Stimulated activated CD4-positive, alpha-beta T cell treated with anti-CD3 and anti-CD28 coated beads, Interleukin-15, amount 100 ng/mL, for 48 hours (primary cell): ENCODE measurements around the gene NUTM2B.
"Not testable (repeated sequence)": the region's sequence is repeated elsewhere in the genome, so short reads cannot be mapped to it uniquely, and the experiment has no call there.

ENCODE experiments used
- DNase-seq, 2 donors: peaks; one replicate each; pipeline ENCODE4 v3.0.0-alpha.2; 2020; ENCODE audit warnings: low read depth in 2 of 2

Gene NUTM2B

DNA sequence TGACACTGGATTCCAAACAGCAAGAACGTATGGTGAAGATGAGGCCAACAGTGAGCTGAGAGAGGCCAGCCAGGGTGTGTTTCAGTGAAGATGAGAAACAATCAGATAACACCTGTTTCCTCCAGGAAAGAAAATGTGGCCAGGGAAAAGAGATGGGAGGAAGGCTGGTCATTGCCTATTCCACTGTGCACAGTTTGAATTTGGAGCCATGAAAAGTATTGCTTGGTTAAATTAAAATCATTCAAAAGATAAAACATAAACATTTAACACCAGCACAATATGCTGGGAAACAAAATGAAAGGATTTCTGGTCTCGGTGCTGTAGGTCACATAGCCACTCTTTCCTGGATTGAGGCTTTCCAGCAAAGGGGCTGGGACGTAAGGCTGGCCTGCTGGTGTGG is at the start of gene NUTM2B:
Gene NUTM2B (plus strand): TSS at position 301 of the 400 bp plus-strand sequence. CDS start 383 bp downstream, outside the sequence.
- DNase-seq = not testable (repeated sequence)

GRCh38 chr10:79663287-79663686 is 39.7 kb upstream of the NUTM2B start:
- DNase-seq = not testable (repeated sequence)

DNA sequence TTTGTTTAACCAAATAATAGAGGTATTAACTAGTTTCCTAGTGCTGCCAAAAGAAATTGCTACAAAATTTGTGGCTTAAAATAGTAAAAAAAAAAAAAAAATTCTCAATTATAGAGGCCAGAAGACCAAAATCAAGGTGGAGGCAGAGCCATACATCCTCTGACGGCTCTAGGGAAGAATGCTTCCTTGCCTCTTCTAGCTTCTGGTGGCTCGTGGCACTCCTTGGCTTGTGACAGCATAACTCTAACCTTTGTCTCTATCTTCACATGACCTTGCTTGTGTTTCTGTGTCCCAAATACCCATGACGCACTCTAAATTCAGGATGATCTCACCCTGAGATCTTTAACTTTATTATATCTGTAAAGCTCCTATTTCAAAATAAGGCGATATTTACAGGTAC is 38.3 kb upstream of the NUTM2B start:
- not testable (repeated sequence) for DNase-seq

DNA sequence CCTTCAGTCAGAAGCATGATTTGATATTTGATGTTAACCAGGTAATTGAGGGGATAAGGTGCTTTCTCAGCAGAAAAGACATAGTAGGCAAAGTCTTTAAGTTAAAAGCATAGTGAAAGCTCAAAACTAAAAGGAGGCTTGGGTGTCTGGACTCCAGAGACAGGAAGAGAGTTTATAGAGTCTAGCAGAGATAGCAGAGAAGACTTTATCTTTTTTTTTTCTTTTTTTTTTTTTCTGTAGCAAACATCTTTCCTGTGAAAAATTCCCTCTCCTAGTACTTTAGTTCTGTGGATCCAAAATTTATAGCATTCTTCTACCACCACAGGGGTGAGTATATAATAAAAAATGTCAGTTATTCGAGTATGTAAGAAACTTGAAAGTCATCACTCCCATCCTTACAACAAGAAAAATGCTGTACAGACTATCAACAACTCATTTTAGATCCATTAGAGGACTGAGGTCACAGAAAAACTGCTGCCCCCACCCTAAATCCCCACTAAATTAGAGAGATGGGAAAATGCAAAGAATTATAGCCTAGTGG is 33.7 kb upstream of the NUTM2B start:
- not testable (repeated sequence) for DNase-seq

DNA sequence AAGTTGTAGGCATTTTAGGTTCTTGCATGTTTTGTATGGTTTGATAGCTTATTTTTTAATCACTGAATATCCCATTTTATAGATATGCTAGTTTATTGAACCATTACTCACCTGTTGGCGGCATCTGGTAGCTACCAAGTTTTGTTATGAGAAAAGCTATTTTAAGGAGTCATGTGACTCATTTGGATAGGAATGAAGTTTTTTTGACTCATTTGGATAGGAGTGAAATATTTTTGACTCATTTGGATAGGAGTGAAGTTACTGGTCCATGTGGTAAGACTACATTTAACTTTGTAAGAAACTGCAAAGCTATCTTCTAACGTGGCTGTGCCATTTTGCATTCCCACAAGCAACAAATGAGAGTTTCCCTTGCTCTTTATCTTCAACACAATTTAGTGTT is 28.1 kb upstream of the NUTM2B start:
- DNase-seq = not testable (repeated sequence)

- DNase-seq = not testable (repeated sequence)
Measured at GRCh38 chr10:79683026-79683883, 19.8 kb upstream of the NUTM2B start.

- DNase-seq = not testable (repeated sequence)
Measured at GRCh38 chr10:79683884-79684720, 18.9 kb upstream of the NUTM2B start.

GRCh38 chr10:79685044-79685685 is 17.9 kb upstream of the NUTM2B start:
- DNase-seq = peak; percentile 30 to 56

DNA sequence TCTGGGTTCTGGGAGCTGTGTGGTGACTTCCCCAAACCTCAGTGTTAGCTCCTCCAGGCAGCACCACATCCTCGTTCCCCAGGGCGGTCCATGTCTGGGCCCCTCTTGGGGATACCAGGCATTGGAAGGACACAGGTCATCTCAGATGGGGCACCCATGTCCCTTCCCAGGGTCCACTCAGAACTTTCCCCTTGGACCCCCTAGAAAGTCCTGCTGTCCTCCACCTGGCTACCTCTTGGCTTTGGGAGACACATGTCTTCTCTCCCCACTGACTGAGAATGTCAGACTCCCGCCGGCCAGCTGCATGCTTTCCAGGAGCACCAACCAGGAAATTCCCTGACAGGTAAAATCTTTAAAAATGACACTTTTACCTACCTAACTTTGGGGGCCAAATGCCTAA is 16.4 kb upstream of the NUTM2B start:
- DNase-seq = not testable (repeated sequence)

- not testable (repeated sequence) for DNase-seq
Measured at GRCh38 chr10:79687406-79688150, 15.4 kb upstream of the NUTM2B start.

- DNase-seq = not testable (repeated sequence)
Measured at GRCh38 chr10:79688798-79689197, 14.2 kb upstream of the NUTM2B start.

DNA sequence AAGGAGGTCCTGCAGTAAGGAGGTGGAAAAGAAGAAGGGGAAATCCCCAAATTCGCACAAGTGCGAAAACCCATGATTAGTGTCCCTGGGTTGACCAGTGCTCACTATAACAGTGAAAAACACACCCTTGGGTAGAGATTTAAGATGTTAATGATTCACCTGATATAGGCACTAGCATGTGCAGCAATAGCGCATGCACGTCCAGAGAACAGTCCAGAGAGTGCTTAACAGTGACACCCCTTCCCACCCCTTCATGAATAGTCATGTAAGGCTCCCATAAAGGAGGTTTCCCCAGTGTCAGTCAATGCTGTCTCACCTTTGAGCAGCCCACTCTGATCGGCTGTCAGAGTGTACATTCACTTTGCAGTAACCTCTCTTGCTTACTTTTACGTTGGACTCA is 6.4 kb upstream of the NUTM2B start:
- DNase-seq = not testable (repeated sequence)

- DNase-seq = not testable (repeated sequence)
Measured at GRCh38 chr10:79697141-79697540, 5.9 kb upstream of the NUTM2B start.

- not testable (repeated sequence) for DNase-seq
Measured at GRCh38 chr10:79700381-79700944, 2.6 kb upstream of the NUTM2B start.

DNA sequence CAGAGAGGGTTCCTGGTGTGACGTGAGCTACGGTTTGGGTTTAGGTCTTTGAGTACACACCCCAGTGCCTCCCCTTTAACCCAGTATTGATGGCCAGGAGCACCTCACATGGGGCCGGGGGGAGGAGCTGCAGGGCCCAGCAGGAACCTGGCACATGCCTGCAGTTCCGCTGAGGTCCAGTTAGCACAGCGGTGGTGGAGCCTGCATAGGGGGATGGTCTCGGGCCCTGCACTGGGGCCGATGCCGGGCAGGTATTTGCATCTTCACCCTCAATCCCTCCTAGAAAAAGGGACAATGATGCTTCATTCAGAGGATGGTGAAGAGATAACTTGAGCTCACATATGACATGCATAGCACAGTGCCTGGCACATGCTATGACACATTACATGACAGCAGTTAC is 4.0 kb downstream of the NUTM2B start:
- not testable (repeated sequence) for DNase-seq

- DNase-seq = not testable (repeated sequence)
Measured at GRCh38 chr10:79714976-79715375, 11.9 kb downstream of the NUTM2B start.

- not testable (repeated sequence) for DNase-seq
Measured at GRCh38 chr10:79716917-79717579, 14.0 kb downstream of the NUTM2B start.

GRCh38 chr10:79720000-79720399 is 17.0 kb downstream of the NUTM2B start:
- DNase-seq = not testable (repeated sequence)

DNA sequence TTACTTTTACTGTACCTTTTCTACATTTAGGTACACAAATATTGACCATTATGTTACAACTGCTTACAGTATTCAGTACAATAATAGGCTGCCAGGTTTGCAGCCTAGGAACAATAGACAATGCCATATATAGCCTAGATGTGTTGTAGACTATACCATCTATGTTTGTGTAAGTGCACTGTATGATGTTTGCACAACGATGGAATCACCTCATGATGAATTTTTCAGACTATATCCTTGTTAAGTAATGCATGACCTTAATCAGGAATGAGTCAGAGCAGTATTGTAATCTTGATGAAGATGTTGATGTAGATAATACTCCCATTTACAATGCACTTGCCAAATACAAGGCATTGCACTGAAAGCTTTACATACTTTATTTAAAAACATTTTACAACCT is 23.6 kb downstream of the NUTM2B start:
- not testable (repeated sequence) for DNase-seq

- not testable (repeated sequence) for DNase-seq
Measured at GRCh38 chr10:79744844-79745243, 41.8 kb downstream of the NUTM2B start.
